Activated CD4-positive, CD25-positive, alpha-beta regulatory T cell treated with anti-CD3 and anti-CD28 coated beads, Interleukin-2, amount 50 U/mL, for 24 hours (primary cell): Measurements from ENCODE around the gene COL4A4.

ENCODE experiments used
- ATAC-seq, 2 donors: fragments of 150-1000 bp; cut with Tn5 transposase; one replicate each; pipeline ENCODE4 v1.10.0; 2021; ENCODE audit warnings: mild to moderate bottlenecking in 1 of 2, moderate library complexity in 1 of 2

The COL4A4 gene

DNA sequence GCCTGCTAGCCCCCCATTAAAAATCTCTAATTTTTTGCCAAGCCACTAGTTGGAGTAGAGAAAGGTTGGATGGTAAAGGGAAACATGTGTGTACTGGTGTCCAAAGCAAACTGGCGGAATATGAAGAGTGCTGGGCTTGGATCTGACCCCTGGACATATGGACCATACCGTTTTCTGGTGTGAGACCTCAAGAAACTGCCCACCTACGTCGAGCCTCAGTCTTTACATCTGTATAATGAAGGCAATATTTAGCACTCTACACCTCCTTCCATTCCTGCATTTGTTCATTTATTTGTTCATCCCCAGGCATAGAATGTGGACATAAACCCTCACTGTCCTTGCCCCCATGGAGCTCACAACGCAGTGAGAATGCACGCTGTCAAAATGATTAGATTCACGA is 185.7 kb downstream of the COL4A4 start:
- ATAC-seq, result no peak

GRCh38 chr2:226977775-226978190 is 186.2 kb downstream of the COL4A4 start:
- no peak for ATAC-seq

DNA sequence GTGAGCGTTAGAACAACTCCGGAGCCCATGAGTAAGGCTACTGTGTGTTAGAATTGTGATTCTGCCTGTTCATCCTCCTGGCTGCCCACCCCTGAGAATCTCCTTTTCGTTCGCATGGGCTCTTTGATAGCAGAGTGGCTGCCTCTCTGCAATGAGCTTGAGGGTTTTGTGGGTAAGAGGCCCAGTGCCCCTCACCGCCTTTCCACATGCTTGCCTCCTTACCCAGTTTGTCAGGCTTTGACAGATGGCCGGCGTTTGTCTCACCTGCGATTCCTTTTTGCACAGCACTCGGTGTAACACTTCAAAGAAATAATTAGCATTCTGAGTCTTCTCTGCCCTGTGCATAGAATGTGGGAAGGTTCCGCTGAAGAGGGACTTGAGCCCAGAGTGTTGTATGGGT is 190.2 kb downstream of the COL4A4 start:
- ATAC-seq, result no peak

GRCh38 chr2:226971770-226972169 is 192.2 kb downstream of the COL4A4 start:
- no peak for ATAC-seq

DNA sequence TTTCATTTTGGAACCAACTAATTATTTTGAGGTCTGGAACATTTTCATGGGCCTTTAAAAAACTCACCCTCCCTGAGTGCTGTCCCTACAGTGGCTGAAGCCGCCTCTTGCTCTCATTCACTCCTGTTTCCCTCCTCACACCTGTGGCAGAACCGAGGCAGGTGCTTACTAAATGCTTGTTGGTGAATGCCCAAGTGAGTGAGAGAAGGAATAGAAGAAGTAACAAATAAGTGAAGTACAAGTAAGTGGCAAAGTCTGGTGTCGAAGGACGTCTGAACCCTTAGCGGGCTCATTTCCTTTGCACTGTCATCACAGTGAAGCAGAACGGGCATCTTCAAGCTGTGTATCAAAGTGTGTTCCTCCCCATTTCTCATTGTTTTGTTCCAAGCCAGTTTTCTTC is 192.9 kb downstream of the COL4A4 start:
- no peak for ATAC-seq

DNA sequence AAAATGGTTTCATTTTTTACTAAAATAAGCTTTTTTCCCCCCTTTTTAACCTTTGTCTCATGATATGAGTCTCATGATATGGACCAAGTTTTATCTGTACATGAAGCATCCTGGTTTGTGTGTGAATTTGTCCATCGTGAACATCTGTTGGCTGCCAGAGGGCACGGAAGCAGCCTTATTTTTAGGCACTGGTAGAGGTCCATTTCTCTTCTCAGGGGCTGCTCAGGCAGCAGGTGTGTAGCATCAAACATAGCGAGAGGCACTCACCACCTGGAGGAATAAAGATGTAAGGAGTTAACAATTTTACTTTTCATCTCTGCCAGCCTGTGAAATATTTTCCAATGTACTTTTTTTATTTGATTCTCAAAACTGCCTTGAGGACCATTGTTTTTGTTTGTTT is 193.6 kb downstream of the COL4A4 start:
- no peak for ATAC-seq

- no peak for ATAC-seq
Observed at GRCh38 chr2:226969417-226970080, 194.5 kb downstream of the COL4A4 start.

- ATAC-seq, result no peak
Observed at GRCh38 chr2:226965376-226965775, 198.6 kb downstream of the COL4A4 start.

GRCh38 chr2:226963528-226963927 is 200.5 kb downstream of the COL4A4 start:
- ATAC-seq, result no peak

DNA sequence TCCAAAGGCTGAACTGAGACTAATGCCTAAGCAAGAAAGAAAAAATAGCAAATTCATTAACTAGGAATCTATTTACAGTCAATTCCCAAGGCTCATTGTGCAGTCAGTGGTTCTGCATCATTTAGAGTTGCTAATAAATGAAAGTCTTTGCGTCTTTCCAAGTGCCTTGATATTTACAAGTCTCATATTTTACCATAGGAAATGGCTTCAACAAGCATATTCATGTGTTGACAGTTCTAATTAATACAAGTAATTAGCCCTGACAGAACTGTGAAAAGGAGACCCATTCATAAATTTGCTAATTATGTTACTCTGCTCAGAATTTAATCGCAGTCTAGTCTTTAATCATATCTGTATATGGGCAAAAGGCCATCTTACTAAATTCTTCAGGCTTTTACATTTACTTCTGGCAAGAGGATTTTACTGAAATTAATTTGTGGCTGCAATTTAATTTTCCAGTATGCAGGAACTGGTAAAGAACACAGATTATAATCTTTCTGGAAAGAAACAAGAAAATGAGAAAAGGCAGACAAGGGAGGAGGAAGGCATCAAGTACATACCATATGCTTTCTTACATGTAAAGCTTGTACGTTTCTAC is 201.7 kb downstream of the COL4A4 start:
- no peak for ATAC-seq

- no peak for ATAC-seq
Observed at GRCh38 chr2:226959418-226959817, 204.6 kb downstream of the COL4A4 start.

- no peak for ATAC-seq
Observed at GRCh38 chr2:226956659-226957058, 207.3 kb downstream of the COL4A4 start.

- ATAC-seq, result no peak
Observed at GRCh38 chr2:226953826-226954225, 210.2 kb downstream of the COL4A4 start.

DNA sequence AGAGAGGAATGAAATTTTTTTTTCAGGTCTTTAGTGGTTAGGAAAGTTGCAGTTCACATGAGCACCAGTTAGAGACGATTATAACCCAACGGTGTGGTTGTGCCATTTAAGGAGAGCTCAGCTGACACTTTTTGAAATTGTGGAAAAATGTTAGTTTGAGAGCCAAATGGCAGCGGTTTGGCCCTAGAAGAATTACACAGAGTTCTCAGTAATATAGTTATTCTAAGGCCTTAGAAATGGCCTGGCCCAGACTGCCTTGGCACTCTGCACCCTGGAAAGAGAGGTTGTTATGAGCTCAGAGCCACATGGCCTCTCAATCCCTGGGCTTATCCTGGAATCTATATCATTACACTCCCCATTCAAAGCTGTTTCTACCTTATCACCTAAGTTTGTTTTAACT is 210.8 kb downstream of the COL4A4 start:
- no peak for ATAC-seq
